Neuronal stem cell (in vitro differentiated cells): Measurements from ENCODE around the gene LIX1L.

Experiments used
- DNase-seq: peaks from one replicate; pipeline ENCODE4 v3.0.0-alpha.2; 2013; ENCODE audit warnings: low spot score
- H2AFZ ChIP-seq: one replicate; pipeline ENCODE4 v1.6.1; 2013; ENCODE audit warnings: mild to moderate bottlenecking, low read length, inconsistent platforms
- H2AK5ac ChIP-seq: 2 replicates; pipeline ENCODE4 v1.6.1; 2013; ENCODE audit warnings: low read depth, mild to moderate bottlenecking, inconsistent platforms, low read length, moderate library complexity, mixed read lengths
- H2BK120ac ChIP-seq: 2 replicates; pipeline ENCODE4 v1.6.1; 2013; ENCODE audit warnings: low read depth, mild to moderate bottlenecking, inconsistent platforms, low read length, moderate library complexity, mixed read lengths
- H2BK12ac ChIP-seq: one replicate; pipeline ENCODE4 v1.6.1; 2013; ENCODE audit warnings: low read length, inconsistent platforms
- H2BK15ac ChIP-seq: 2 replicates; pipeline ENCODE4 v1.6.1; 2013; ENCODE audit warnings: mild to moderate bottlenecking, low read length, inconsistent platforms, mixed read lengths
- H2BK5ac ChIP-seq: one replicate; pipeline ENCODE4 v1.6.1; 2013; ENCODE audit warnings: inconsistent platforms, mild to moderate bottlenecking, low read length, moderate library complexity
- H3K14ac ChIP-seq: one replicate; pipeline ENCODE4 v1.6.1; 2013; ENCODE audit warnings: low read length, inconsistent platforms
- H3K18ac ChIP-seq: 2 replicates; pipeline ENCODE4 v1.6.1; 2013; ENCODE audit warnings: low read length, inconsistent platforms
- H3K23ac ChIP-seq: 2 replicates; pipeline ENCODE4 v1.6.1; 2013; ENCODE audit warnings: low read depth, mild to moderate bottlenecking, mixed read lengths, low read length, inconsistent platforms; ENCODE audit not compliant: poor library complexity
- H3K27ac ChIP-seq: replicated peaks from 3 replicates; pipeline ENCODE4 v1.5.1; 2013; ENCODE audit warnings: low read length, inconsistent platforms
- H3K27me3 ChIP-seq, 3 experiments: 2 replicates each; pipeline ENCODE4 v1.6.1; 2013; ENCODE audit warnings: low read length in 3 of 3, mild to moderate bottlenecking in 2 of 3, inconsistent platforms in 1 of 3, low read depth in 1 of 3, mixed read lengths in 1 of 3, moderate library complexity in 1 of 3; ENCODE audit not compliant: control insufficient read depth in 3 of 3, insufficient read depth in 3 of 3
- H3K36me3 ChIP-seq, 2 donors: replicated peaks in 1 of 2; 2 replicates each; pipeline ENCODE4 v1.6.1; 2013; ENCODE audit warnings: low read length in 2 of 2; ENCODE audit not compliant: control insufficient read depth in 2 of 2, insufficient read depth in 2 of 2
- H3K4ac ChIP-seq: 2 replicates; pipeline ENCODE4 v1.6.1; 2013; ENCODE audit warnings: inconsistent platforms, mild to moderate bottlenecking, low read length, moderate library complexity
- H3K4me1 ChIP-seq, 2 donors: 1 replicate in 1 of 2; 2 replicates in 1 of 2; pipeline ENCODE4 v1.6.1; 2013; ENCODE audit warnings: low read length in 2 of 2, low read depth in 1 of 2; ENCODE audit not compliant: control insufficient read depth in 2 of 2, insufficient read depth in 1 of 2
- H3K4me2 ChIP-seq: one replicate; pipeline ENCODE4 v1.6.1; 2013; ENCODE audit warnings: mild to moderate bottlenecking, low read length, inconsistent platforms; ENCODE audit not compliant: insufficient read depth, poor library complexity, severe bottlenecking
- H3K4me3 ChIP-seq, 2 donors: 2 replicates each; pipeline ENCODE4 v1.5.1; 2013; ENCODE audit warnings: low read length in 2 of 2, mild to moderate bottlenecking in 2 of 2, inconsistent platforms in 1 of 2, moderate library complexity in 1 of 2
- H3K79me1 ChIP-seq: one replicate; pipeline ENCODE4 v1.6.1; 2013; ENCODE audit warnings: low read depth, mild to moderate bottlenecking, inconsistent platforms, low read length, moderate library complexity
- H3K9ac ChIP-seq: one replicate; pipeline ENCODE4 v1.6.1; 2013; ENCODE audit warnings: mild to moderate bottlenecking, low read depth, low read length, inconsistent platforms; ENCODE audit not compliant: poor library complexity
- H3K9me3 ChIP-seq, 2 donors: replicated peaks in 1 of 2; 2 replicates each; pipeline versions ENCODE3 to v1.6.1; 2013; ENCODE audit warnings: low read length in 2 of 2, mild to moderate bottlenecking in 2 of 2, inconsistent platforms in 1 of 2, low read depth in 1 of 2, mixed read lengths in 1 of 2, moderate library complexity in 1 of 2; ENCODE audit not compliant: control insufficient read depth in 2 of 2, insufficient read depth in 1 of 2
- H4K8ac ChIP-seq: one replicate; pipeline ENCODE4 v1.6.1; 2013; ENCODE audit warnings: low read depth, mild to moderate bottlenecking, inconsistent platforms, low read length, moderate library complexity
- H4K91ac ChIP-seq: one replicate; pipeline ENCODE4 v1.6.1; 2013; ENCODE audit warnings: low read length, low read depth, mild to moderate bottlenecking, inconsistent platforms; ENCODE audit not compliant: poor library complexity
- WGBS, 2 donors: extraction: QIAGEN DNeasy Blood & Tissue Kit; methylation state at CpG; one replicate each; pipeline ENCODE4 v1.1.7; 2013; ENCODE audit warnings: missing lambda C conversion rate in 2 of 2, mixed read lengths in 1 of 2; ENCODE audit not compliant: insufficient read length in 2 of 2, insufficient replicate concordance in 1 of 2; ENCODE audit errors: extremely low coverage in 2 of 2; 5-methylcytosine and 5-hydroxymethylcytosine counted together

The LIX1L gene

GRCh38 chr1:145897969-145898368 lies 59.8 kb downstream of the LIX1L start:
- no peak overlapping the region for H2BK5ac ChIP-seq
- H2BK120ac ChIP-seq: no peak overlapping the region
- no peak overlapping the region for H4K8ac ChIP-seq
- WGBS, 2 donors: no CpG with 5 or more reads among the region's 1 CpG
- peaks cover 0 to 29% (median 0%) of the 10 kb centered on the region in 3 experiments for H3K27me3 ChIP-seq
- H3K9me3 ChIP-seq: no peaks in the 10 kb centered on the region
- H3K27ac ChIP-seq: no peak overlapping the region
- DNase-seq: no peak
- no peak overlapping the region for H2AFZ ChIP-seq
- no peak overlapping the region for H3K14ac ChIP-seq
- no peak overlapping the region for H3K9ac ChIP-seq
- no peak overlapping the region for H3K4me2 ChIP-seq
- no peaks in the 10 kb centered on the region for H3K36me3 ChIP-seq
- H3K23ac ChIP-seq: no peak overlapping the region
- no peak overlapping the region for H3K4me3 ChIP-seq
- H4K91ac ChIP-seq: no peak overlapping the region
- H3K4me1 ChIP-seq: peaks cover 7% of the 10 kb centered on the region in 2 donors
- no peak overlapping the region for H2BK15ac ChIP-seq
- H2AK5ac ChIP-seq: peak overlapping the region; percentile 37
- H2BK12ac ChIP-seq: no peak overlapping the region
- no peaks in the 10 kb centered on the region for H3K79me1 ChIP-seq
- no peak overlapping the region for H3K4ac ChIP-seq
- H3K18ac ChIP-seq: no peak overlapping the region

- no peaks in the 10 kb centered on the region for H3K9me3 ChIP-seq
- H3K4me2 ChIP-seq: no peak overlapping the region
- no peak overlapping the region for H3K14ac ChIP-seq
- no peaks in the 10 kb centered on the region for H3K79me1 ChIP-seq
- no peak for DNase-seq
- no peak overlapping the region for H3K18ac ChIP-seq
- no peak overlapping the region for H2BK5ac ChIP-seq
- no peak overlapping the region for H3K4me3 ChIP-seq
- no peak overlapping the region for H3K4ac ChIP-seq
- H3K27me3 ChIP-seq: peaks cover 0 to 24% (median 0%) of the 10 kb centered on the region in 3 experiments
- H4K8ac ChIP-seq: no peak overlapping the region
- H2BK12ac ChIP-seq: no peak overlapping the region
- H2AK5ac ChIP-seq: no peak overlapping the region
- no peaks in the 10 kb centered on the region for H3K36me3 ChIP-seq
- no peak overlapping the region for H3K27ac ChIP-seq
- no peak overlapping the region for H2BK15ac ChIP-seq
- no peak overlapping the region for H2AFZ ChIP-seq
- peaks cover 12 to 13% of the 10 kb centered on the region in 2 donors for H3K4me1 ChIP-seq
- WGBS, 2 donors: no CpG with 5 or more reads among the region's 1 CpG
- H2BK120ac ChIP-seq: no peak overlapping the region
- H3K23ac ChIP-seq: no peak overlapping the region
- H4K91ac ChIP-seq: no peak overlapping the region
- no peak overlapping the region for H3K9ac ChIP-seq
Measured at GRCh38 chr1:145895471-145895870, 62.3 kb downstream of the LIX1L start.

GRCh38 chr1:145893306-145894055 lies 64.3 kb downstream of the LIX1L start:
- no peak overlapping the region for H2AK5ac ChIP-seq
- no peak overlapping the region for H3K4me3 ChIP-seq
- no peaks in the 10 kb centered on the region for H3K79me1 ChIP-seq
- H2BK5ac ChIP-seq: no peak overlapping the region
- H3K4ac ChIP-seq: no peak overlapping the region
- no peak overlapping the region for H2AFZ ChIP-seq
- no peak overlapping the region for H3K18ac ChIP-seq
- no peak overlapping the region for H4K91ac ChIP-seq
- no peak overlapping the region for H3K9ac ChIP-seq
- no peak overlapping the region for H2BK15ac ChIP-seq
- no peak overlapping the region for H3K23ac ChIP-seq
- H3K4me1 ChIP-seq: peaks cover 5 to 6% of the 10 kb centered on the region in 2 donors
- no peaks in the 10 kb centered on the region for H3K36me3 ChIP-seq
- no peak overlapping the region for H2BK12ac ChIP-seq
- H3K14ac ChIP-seq: no peak overlapping the region
- no peak for DNase-seq
- no peak overlapping the region for H3K27ac ChIP-seq
- no peak overlapping the region for H4K8ac ChIP-seq
- no peaks in the 10 kb centered on the region for H3K9me3 ChIP-seq
- H3K4me2 ChIP-seq: no peak overlapping the region
- no peak overlapping the region for H2BK120ac ChIP-seq
- H3K27me3 ChIP-seq: peaks cover 0 to 24% (median 0%) of the 10 kb centered on the region in 3 experiments
- no CpG with 5 or more reads among the region's 7 CpGs for WGBS, 2 donors

- peak overlapping the region; percentile 19 for H3K18ac ChIP-seq
- peak overlapping the region; percentile 87 for H2AFZ ChIP-seq
- no peak overlapping the region for H3K4ac ChIP-seq
- no peaks in the 10 kb centered on the region for H3K9me3 ChIP-seq
- H3K4me2 ChIP-seq: no peak overlapping the region
- no peak overlapping the region for H3K9ac ChIP-seq
- H4K91ac ChIP-seq: no peak overlapping the region
- no peak overlapping the region for H3K4me3 ChIP-seq
- H3K27ac ChIP-seq: peak overlapping the region; percentile 57
- peaks cover 0 to 27% (median 0%) of the 10 kb centered on the region in 3 experiments for H3K27me3 ChIP-seq
- no peaks in the 10 kb centered on the region for H3K79me1 ChIP-seq
- H2AK5ac ChIP-seq: no peak overlapping the region
- no peak for DNase-seq
- H2BK12ac ChIP-seq: no peak overlapping the region
- no peak overlapping the region for H4K8ac ChIP-seq
- no peak overlapping the region for H3K14ac ChIP-seq
- H3K4me1 ChIP-seq: peaks cover 5 to 6% of the 10 kb centered on the region in 2 donors
- H2BK15ac ChIP-seq: no peak overlapping the region
- H3K36me3 ChIP-seq: no peaks in the 10 kb centered on the region
- no peak overlapping the region for H2BK5ac ChIP-seq
- WGBS, 2 donors: no CpG with 5 or more reads among the region's 3 CpGs
- H3K23ac ChIP-seq: no peak overlapping the region
- H2BK120ac ChIP-seq: no peak overlapping the region
Measured at GRCh38 chr1:145892486-145893087, 65.2 kb downstream of the LIX1L start.
